ENCODE results near the gene RASL11B.

GRCh38 chr4:52836678-52837077 lies 25.4 kb upstream of the RASL11B start:
- TF ChIP-seq, protein P1, sequence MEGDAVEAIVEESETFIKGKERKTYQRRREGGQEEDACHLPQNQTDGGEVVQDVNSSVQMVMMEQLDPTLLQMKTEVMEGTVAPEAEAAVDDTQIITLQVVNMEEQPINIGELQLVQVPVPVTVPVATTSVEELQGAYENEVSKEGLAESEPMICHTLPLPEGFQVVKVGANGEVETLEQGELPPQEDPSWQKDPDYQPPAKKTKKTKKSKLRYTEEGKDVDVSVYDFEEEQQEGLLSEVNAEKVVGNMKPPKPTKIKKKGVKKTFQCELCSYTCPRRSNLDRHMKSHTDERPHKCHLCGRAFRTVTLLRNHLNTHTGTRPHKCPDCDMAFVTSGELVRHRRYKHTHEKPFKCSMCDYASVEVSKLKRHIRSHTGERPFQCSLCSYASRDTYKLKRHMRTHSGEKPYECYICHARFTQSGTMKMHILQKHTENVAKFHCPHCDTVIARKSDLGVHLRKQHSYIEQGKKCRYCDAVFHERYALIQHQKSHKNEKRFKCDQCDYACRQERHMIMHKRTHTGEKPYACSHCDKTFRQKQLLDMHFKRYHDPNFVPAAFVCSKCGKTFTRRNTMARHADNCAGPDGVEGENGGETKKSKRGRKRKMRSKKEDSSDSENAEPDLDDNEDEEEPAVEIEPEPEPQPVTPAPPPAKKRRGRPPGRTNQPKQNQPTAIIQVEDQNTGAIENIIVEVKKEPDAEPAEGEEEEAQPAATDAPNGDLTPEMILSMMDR (IDR thresholded peaks at IDR 0.05), result no peak
- TF ChIP-seq EZH2 (IDR thresholded peaks at IDR 0.05; ENCODE audit: borderline replicate concordance, insufficient read depth, low read depth, low read length, poor library complexity, severe bottlenecking), result no peak
